GM21576 (cell line): ENCODE data around the gene RNU5B-1.
"Not testable (repeated sequence)": the region's sequence is repeated elsewhere in the genome, so short reads cannot be mapped to it uniquely, and the experiment has no call there.

Experiments
- ATAC-seq: cut with Tn5 transposase; IDR thresholded peaks from one replicate; pipeline ENCODE4 v1.9.1; 2021; ENCODE audit warnings: mild to moderate bottlenecking, moderate library complexity; ENCODE audit not compliant: unreplicated experiment

The RNU5B-1 gene

DNA sequence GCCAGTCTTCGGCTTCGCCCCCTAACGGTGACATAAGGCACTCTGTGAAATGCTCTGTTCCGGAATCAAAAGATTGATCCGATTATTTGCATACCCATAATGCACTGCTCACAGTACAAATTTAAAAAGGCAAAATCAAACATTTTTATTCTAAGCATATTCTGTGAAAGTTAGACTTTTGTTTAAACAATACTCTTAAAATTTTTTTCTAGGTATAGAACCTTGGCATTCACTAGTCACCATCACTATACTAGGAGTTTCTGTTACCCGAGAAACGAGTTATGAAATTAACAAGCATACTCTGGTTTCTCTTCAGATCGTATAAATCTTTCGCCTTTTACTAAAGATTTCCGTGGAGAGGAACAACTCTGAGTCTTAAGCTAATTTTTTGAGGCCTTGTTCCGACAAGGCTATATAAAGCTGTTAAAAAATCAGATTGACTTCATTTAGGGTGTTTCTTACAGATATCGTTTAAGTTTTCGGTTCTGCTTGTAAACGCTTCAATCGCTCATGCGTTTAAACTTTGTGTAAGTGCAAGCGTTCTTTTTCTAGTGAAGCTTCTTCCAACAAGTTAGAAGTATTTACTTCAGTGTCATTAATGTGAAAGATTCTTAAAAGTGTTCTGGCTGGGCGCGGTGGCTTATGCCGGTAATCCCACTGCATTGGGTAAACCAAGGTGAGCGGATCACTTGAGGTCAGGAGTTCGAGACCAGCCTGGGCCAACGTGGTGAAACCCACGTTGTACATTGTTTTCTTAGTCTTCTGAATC is at the start of gene RNU5B-1:
Gene RNU5B-1 (plus strand): TSS at position 297 of the 769 bp plus-strand sequence.
- ATAC-seq: peak; percentile 59

- no peak for ATAC-seq
Measured at GRCh38 chr15:65254758-65255157, 49.7 kb upstream of the RNU5B-1 start.

GRCh38 chr15:65255486-65256140 is 48.9 kb upstream of the RNU5B-1 start:
- ATAC-seq: no peak

- no peak for ATAC-seq
Measured at GRCh38 chr15:65258375-65259262, 45.9 kb upstream of the RNU5B-1 start.

DNA sequence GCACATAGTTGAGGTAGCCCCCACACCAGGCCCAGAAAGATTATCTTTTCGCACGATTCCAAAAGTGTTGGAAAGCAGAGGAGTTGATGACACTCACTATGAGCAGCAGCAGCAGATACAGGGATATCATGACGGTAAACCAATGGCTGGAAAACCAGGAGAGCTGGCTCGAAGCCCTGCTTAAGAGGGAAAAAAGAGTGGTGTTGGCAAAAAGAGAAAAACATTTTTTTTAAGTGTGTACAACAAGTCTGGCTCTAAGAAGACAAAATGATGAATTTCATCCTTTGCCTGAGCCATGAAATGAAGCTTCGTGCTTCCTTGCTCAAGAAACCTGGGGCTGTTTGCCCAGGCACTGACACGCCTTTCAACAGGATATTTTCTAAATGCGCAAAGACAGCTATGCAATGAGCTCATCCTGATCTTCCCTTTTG is 45.1 kb upstream of the RNU5B-1 start:
- ATAC-seq: no peak

DNA sequence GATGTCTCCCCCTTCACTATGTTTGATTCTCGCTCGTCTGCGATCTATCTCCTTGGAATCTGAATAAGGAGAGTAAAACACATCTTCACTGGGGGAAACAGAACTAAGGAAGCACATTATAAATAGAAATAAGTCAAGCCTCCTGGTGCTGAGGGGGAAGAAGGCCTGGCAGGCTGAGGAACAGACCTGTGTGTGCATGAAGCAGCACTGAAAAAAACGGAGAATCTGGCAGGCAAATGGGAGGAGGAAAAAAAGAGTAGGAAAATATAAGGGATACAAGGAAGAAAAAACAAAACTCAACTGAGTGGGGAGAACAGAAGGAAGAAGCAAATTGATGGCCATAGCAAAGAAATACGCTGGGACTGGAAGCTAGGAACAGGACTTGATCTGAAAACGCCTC is 43.5 kb upstream of the RNU5B-1 start:
- ATAC-seq: no peak

- ATAC-seq: no peak
Measured at GRCh38 chr15:65263313-65263712, 41.2 kb upstream of the RNU5B-1 start.

DNA sequence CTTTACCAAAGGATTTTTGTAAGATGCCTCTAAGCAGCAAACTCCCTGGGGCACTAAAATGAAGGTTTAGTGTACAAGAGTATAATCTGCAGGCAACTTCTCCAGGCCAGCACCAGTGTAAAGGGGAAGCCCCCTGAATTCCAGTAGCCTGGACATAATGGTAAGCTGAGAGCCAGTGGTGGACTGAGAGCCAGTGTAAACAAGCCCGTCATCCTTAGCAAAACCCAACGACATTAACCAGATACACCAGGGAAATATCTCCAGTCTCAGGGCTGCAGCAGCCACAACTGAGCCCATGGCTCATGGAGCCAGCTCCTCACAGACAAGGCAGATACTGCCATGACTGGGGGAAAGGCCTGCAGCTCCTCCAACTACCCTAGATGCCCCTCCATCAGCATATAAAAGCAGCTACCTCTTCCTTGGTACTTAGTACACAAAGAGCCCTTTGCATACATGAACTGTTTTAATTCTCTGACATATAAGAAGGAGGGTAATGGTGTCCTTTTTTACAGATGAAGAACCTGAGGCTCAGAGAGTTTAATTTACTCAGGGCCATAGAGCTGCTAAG is 39.5 kb upstream of the RNU5B-1 start:
- no peak for ATAC-seq

- ATAC-seq: no peak
Measured at GRCh38 chr15:65266469-65266868, 38.0 kb upstream of the RNU5B-1 start.

GRCh38 chr15:65268411-65268810 is 36.1 kb upstream of the RNU5B-1 start:
- no peak for ATAC-seq

GRCh38 chr15:65270811-65271545 is 33.5 kb upstream of the RNU5B-1 start:
- not testable (repeated sequence) for ATAC-seq

GRCh38 chr15:65275104-65275727 is 29.3 kb upstream of the RNU5B-1 start:
- ATAC-seq: no peak

GRCh38 chr15:65275728-65276126 is 28.8 kb upstream of the RNU5B-1 start:
- ATAC-seq: no peak

DNA sequence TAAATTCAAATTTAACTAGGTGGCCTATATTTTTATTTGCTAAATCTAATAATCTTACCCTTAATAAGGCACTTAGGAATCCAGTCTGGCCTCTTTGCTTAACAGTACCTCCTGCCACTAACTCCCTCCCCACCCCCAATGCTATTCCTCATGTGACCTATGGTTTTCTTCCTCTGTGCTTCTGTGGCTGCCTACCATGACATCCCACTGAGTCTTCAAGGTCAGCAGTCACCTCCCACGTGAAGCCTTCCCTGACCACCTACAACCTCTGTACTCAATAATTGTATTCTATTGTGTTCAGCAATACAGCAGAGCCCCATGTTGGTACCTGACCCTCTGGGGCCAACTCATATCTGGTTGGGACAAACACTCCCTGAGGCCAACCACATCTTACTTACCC is 27.5 kb upstream of the RNU5B-1 start:
- no peak for ATAC-seq

DNA sequence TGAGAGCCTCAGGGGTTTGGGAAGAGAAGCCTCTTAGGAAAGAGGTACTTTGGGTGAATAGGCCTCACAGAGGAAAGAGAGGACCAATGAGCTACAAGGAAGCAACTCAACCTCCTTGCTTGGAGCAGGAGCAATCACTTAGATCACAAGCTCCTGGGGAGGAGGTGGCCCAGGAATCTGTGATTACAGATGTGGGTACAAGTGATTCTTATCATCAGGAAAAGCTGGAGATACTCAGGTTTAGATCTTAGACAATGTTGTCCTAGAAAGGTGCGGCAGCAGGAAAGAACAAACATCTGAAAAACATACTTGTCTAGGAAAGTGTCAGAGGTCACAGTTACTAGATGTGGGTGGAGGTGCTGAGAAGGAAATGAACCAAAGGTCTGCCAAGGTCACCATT is 26.0 kb upstream of the RNU5B-1 start:
- ATAC-seq: no peak

DNA sequence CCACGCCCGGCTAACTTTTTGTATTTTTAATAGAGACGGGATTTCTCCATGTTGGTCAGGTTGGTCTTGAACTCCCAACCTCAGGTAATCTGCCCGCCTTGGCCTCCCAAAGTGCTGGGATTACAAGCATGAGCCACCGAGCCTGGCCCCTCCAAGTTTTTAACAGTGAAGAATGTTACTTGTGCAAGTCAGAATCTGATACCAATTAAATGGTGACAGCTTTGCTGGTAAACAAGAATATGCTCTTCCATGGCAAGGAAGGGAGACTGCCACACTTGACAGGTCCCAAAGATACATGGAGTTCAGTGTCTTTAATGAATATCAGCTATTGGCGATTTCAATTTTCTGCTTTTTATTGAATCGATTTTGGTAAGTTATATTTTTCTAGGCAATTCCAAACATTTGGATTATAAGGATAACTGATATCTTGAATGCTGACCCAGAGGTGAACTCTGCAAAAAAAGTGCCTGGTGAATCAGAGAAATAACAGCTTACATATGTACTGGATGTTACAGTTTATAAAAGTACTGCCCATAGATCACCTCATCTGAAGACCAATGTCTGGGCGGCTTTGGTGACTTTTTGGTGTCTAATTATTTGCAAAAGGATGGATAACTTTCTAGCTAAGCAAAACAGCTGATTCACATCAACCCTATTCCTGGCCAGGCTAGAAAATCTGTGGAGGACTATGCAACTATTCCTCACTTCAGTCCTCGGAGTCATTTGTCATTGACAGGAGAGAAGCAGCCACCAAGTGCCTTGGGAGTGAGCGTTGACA is 19.0 kb upstream of the RNU5B-1 start:
- ATAC-seq: no peak

DNA sequence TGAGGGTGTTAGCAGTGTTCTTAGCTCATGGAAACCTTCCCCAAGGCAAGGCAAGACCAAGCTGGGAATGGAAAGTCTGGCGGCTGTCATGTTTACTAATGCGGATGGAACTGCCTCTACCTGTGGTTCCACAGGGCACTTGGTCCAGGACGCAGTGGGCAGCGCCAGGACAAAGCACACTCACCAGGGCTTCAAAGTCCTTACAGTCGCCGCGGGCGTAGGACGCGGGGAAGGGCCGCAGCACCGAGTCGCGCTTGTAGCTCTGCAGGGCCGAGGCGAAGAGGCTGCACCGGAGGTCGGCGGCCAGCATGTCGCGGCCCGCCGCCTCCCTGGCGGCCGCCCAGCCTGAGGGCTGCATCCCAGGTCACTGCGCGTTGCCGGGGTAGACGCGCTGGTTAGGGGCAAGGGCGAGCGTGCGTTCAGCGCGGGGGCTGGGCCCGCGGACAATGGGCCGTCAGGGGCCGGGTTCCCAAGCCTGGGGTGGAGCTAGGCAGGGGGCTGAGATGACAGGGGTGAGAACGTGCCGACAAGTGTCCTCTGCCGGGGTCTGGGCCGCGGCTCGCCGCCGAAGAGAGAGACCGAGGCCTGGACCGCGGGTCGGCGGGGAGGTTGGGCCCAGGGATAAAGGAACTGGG is 18.3 kb upstream of the RNU5B-1 start:
- peak; percentile 27 for ATAC-seq

GRCh38 chr15:65286704-65287519 is 17.6 kb upstream of the RNU5B-1 start, which contains the start of gene PARP16:
TSS of gene PARP16 (minus strand) at chr15:65286883. CDS start at chr15:65286426, 457 bp downstream.
- ATAC-seq: peak; percentile 86
